Stimulated activated CD4-positive, alpha-beta T cell treated with anti-CD3 and anti-CD28 coated beads, Interleukin-1b, Interleukin-23, amount 100 ng/mL, for 1 hour (primary cell): Measurements from ENCODE around the gene KCTD1.

ENCODE experiments used
- DNase-seq, 2 donors: peaks; one replicate each; pipeline ENCODE4 v3.0.0-alpha.2; 2020; ENCODE audit warnings: low read depth in 2 of 2

KCTD1 gene

DNA sequence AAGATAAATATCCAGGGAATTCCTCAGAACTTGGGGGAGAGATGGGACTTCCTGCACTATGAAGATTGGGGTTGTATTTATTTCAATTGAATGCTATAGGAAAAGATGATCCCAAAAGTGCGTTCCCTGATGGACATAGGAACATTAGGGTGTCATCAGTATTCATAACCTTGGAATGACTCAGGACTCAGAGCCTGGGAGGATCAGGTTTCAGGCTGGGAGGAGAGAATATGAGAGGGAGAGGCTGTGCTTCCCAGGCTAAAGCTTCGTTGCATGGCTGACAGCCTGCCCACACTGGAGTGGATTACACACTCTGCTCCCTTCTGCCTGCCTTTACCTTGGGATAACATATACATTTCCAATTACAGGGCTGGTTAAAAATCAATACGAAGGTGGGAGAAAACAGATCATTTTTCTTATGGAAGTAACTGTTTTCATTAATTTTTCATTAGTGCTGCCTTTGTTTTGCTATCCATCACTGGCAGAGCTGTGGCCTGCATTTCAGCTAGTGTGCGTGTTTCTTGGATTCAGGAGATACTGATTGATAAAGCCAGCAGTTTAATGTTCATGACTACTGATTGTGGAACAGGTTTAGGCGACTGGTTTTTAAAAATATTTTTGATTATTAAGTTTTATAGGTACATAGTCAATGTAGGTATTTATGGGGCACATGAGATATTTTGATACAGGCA, 118.7 kb downstream of the KCTD1 start:
- DNase-seq = no peak

GRCh38 chr18:26425148-26425531, 123.2 kb downstream of the KCTD1 start:
- no peak for DNase-seq

DNA sequence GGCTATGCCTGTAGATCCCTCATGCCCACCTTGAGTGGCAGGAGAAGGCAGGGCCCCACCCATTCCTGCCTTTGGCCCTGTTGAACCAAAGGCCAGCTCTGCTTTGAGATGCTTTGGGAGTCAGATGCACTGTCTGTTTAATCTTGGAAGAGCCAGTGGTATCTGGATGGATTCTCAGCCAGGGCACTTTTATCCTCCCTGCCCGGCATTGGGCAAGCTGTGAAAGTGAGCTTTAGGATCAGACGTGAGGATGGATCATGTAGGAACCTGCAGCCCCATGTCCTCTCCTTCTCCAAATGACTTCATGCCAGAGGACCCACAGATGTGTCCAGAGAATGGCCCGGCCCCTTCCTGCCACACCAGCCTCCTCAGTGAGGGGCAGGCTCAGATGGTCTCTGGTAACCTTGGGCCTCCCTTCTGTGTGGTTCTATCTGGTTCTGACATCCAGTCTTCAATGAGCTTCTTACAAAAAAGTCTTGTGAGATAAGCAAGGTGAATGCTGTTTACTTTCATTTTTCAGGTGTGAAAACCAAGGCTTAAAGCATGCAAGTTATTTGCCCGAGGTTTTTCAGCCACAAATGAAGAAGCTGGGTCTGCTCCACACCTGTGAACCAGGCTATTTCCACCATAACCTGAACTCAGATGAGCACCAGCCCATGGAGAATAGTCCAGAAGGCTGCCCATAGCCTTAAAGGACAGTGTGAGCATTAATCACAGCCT, 123.8 kb downstream of the KCTD1 start:
- no peak for DNase-seq

GRCh38 chr18:26422472-26423162, 125.7 kb downstream of the KCTD1 start:
- DNase-seq = no peak

DNA sequence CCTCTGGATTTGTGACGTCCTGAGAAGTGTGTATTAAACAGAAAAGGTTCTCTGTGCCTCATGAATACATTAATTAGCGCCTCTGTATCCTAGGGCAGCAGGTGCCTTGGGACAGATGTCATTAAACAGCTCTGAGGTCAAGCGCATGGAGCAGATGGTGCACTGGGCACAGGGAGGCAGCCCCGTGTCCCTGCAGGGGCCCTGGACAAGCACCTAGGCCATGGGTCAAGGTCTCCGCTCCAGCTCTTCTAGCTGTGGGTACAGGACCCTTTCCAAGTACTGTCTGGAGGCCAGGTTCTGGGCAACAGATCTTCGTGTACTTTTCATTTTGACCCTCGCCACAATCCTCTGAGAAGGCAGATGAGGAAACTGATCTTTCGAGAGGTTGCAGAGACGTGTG, 126.4 kb downstream of the KCTD1 start:
- no peak for DNase-seq

DNA sequence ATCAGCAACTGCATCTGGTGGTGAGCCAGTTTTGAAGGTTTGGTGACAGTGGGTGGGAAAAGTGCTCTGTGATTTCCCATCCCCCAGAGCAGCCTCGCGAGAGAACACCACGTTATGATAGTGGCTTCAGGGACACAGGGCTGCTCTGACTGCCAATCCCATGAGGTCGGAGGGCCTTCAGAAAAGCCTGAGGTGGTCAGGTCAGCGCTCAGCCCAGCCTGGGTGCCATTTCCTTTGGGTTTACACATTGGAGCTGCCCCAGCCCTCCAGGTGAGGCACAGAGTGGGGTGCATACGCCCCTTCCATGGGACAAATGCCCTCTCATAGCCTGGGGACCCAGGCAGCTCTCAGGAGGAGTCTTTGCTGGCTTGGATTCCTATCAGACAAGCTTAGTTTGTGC, 126.8 kb downstream of the KCTD1 start:
- no peak for DNase-seq

DNA sequence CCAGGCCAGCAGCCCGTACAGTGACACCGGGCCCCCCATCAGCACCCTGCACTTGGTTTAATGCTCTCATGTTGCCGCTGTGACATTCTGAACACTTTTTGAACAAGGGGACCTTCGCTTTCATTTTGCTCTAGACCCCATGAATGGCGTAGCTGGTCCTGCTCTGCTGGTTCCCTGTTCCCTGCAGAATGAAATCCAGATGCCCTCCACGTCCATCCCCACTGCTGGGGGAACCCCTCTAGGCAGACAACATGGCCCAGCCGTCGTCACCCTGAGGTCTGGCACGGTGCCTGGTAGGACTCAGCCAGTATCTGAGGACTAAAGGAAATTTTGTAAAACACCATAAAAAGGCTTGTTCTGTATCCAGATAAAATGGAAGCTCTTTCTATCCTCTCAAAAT, 128.6 kb downstream of the KCTD1 start:
- no peak for DNase-seq

DNA sequence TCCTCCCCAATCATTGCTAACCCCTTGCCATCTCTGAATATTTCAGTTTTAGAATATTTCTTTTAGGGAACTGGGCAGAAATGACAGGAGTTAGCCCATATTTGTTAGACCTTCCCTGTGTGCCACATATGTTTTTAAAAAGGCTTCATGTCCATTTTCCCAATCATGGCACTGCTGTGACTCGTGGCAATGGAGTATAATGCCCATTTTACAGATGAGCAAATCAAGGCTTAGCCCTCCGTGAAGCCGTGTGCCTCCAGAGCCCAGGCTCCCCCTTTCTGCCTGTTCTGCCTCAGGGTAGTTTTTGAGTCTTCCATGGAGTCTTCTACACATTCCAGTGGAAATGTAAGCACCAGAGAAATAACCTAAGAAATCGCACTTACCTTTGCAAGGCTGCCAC, 130.1 kb downstream of the KCTD1 start:
- DNase-seq = no peak

DNA sequence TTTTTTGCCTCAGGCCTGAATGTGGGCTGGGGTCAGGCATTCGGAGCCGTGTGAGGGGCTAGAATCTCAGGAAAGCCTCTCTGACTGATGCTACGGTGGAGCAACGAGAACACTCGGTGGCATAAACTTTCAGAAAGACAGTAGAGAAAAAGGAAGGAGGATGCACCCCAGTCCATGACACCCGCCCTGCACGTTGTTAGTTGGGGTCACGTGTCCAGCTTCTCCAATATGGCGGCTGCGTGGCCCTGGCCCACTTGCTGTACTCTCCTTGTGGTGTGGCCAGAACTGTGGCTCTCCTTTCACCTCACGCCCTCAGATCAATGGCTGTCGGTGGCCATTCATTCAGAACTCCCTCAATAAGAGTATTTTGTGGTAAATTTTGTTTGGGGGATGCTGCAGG, 131.2 kb downstream of the KCTD1 start:
- DNase-seq = no peak

- DNase-seq = no peak
Measured at GRCh38 chr18:26416652-26417150, 131.7 kb downstream of the KCTD1 start.

DNA sequence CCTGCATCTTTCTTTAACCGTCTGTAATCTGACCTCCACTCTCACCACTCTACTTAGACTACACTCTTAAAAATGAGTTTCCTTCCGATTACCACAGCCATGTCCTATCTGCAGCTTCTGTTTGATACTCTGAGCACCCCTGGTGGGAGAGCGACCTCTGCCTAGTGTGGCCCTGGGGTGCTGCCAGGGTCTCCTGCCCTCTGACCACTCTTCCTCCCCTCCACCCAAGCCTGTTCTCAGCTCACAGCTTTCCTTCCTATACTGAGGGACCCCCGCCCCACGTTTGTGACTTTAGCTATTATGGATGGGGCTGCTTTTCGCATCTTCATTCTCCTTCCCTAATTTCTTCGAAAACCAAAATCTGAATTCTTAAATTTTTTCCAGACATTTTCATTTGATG, 132.7 kb downstream of the KCTD1 start:
- DNase-seq = no peak

GRCh38 chr18:26414901-26415440, 133.4 kb downstream of the KCTD1 start:
- DNase-seq = no peak

DNA sequence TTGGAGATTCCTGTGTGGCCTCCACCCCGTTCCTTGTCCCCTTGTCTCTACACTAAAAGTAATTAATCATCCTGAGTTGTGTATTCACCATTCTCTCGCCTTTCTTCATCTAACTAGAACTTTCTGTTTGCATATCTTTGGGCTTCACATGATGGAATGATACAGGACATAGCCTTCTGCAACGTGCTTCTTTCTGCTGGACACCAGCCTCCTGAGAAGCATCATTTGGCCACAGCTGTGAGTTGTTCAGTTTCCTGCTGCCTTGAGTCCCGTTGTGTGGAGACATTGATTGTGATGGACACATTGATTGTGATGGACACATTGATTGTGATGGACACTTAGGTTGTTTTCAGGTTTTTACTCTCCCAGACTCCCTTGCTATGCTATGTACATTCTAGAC, 139.3 kb downstream of the KCTD1 start:
- no peak for DNase-seq

DNA sequence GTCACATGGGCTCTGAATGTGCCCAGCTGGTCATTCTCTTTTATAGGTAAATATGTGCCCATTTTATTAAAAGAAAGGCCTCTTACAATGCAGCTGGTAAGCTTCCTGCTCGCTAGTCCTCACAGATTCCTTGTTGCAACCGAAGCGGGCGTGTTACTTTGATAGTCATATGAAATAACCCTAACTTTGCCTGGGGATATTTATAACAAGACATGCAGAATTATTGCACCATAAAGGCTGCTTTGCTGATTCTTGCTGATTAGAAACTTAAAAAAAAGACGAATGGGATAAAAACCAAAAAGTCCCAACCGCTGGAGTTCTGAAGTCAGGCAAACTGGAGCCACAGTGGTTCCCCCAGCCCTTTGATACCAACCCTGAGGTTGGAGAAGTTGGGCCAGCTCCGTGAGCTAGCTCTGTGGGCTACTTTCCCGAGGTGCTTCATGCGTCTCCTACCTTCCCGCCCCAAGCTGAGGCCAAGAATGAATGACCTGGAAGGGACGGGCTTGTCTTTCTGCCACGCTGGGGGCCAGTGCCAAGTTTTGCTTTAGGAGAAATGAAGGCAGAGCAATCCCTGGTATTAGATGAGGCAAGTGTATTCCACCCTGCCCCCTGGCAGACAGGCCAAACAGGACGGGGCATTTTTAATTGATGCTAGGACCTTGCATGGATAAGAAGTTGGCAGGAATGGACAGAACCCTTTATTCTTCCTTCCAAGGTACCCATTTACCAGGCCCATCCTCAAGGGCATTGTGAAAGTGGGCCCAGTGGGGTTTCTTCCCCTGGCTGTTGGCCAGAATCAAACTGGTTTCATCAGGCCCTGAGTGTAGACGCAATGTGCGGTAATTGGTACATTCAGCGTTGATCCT, 140.4 kb downstream of the KCTD1 start:
- no peak for DNase-seq

DNA sequence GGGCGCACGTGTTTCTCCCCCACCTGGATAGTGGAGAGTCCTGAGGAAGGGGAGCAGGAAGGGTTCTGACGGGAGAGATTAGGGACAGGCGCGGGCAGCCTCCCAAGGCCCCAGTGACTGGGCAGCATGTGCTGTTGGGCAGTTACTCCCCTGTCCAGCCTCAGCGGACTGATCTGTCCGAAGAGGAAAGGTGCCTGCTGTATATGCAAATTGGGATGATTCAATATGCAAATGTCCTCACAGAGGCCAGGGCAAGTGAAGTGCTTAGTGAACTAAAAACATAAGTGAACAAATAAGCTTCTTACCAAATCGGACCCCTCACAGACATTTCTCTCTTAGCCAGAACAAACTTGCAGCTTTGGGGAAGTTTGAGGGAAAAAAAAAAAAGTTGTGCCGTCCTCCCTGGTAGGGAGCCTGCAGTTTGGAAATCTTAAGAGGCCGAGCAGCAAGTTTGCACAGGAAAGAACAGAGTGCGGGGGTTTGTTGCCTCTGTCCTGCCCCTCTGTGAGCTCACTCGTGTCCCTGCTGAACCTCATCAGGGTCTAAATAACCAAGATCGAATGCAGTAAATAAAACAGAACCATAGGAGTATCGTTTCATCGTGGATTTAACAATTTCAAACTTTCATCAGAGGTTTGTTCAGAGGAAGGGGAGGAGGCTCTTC, 141.4 kb downstream of the KCTD1 start:
- no peak for DNase-seq

DNA sequence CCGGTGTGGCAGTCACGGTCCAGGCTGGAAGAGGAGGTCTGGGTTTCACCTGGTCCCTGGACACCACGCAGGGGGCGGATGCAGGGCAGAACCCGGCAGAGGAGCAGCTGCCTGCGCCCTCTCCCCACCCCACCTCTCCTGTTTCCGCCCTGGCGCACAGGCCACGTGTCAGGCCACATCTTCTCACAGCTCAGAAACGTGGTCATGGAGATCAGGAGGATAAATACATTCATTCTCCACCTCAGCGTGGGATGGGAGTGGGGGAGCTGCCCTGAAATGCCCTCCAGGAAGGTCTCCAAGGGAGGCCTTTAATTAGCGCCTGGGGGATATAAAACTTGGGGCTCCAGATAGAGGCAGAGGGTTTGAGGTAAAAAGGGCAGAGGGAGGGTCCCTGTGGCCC, 142.0 kb downstream of the KCTD1 start:
- DNase-seq = no peak

DNA sequence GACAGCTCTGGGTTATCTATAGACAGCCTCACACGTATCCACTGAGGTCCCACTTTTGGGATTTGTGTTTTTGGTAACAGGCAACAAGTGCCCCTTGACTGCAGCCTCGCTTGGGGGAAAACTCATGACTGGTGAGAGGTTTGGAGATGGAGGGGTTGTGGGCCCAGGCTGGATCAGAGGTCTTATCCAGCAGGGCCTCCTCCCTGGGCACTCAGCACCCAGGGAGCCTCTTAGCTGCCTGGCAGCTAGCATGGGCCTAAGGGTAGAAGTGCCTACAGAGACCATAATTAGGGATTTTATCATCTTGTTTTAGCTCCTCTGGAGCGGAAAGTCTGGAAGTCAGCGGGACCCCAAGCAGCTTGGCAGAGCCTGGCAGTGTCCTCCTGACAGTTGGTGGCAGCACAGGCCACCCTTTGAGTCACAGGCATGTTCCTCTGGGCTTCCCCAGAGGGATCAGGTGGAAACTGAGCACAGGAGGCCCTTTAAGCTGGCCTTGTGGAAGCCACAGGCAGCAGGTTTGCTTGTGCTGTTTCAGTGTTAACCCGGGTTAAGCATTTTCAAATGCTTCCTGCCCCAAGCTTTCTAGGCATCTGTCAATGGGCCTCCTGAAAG, 143.1 kb downstream of the KCTD1 start:
- DNase-seq = no peak
